RWPE2 (cell line): ENCODE results near the gene RNFT2.

Source experiments
- ATAC-seq: fragments of 200-7000 bp; cut with Tn5 transposase; 3 replicates; pipeline ENCODE4 v1.9.1; 2021; ENCODE audit warnings: low read depth
- DNase-seq: peaks from one replicate; pipeline ENCODE4 v3.0.0-alpha.2; 2020; ENCODE audit warnings: low spot score
- H3K27ac ChIP-seq: fragments of 450-650 bp; 2 replicates; pipeline ENCODE4 v1.5.1; 2017; ENCODE audit warnings: mild to moderate bottlenecking; ENCODE audit not compliant: poor library complexity, severe bottlenecking
- H3K27me3 ChIP-seq: fragments of 250-450 bp; sonication (Bioruptor Pico); 2 replicates; pipeline ENCODE4 v1.5.1; 2021; ENCODE audit warnings: mild to moderate bottlenecking, moderate library complexity; ENCODE audit not compliant: insufficient read depth, poor library complexity, severe bottlenecking
- H3K36me3 ChIP-seq: fragments of 250-450 bp; sonication (Bioruptor Pico); 2 replicates; pipeline ENCODE4 v1.5.1; 2020; ENCODE audit warnings: low read depth, mild to moderate bottlenecking, moderate library complexity
- H3K4me1 ChIP-seq: fragments of 250-450 bp; sonication (Bioruptor Pico); 2 replicates; pipeline ENCODE4 v1.5.1; 2021; ENCODE audit warnings: mild to moderate bottlenecking, moderate library complexity; ENCODE audit not compliant: insufficient read depth, poor library complexity, severe bottlenecking
- H3K4me3 ChIP-seq: fragments of 250-450 bp; sonication (Bioruptor Pico); 2 replicates; pipeline ENCODE4 v1.5.1; 2021; ENCODE audit warnings: mild to moderate bottlenecking, moderate library complexity; ENCODE audit not compliant: severe bottlenecking
- H3K9me3 ChIP-seq: fragments of 250-450 bp; sonication (Bioruptor Pico); 2 replicates; pipeline ENCODE4 v1.5.1; 2021; ENCODE audit warnings: mild to moderate bottlenecking, moderate library complexity; ENCODE audit not compliant: severe bottlenecking
- TF ChIP-seq, protein P1 (sequence below): fragments of 450-650 bp; IDR thresholded peaks from one replicate; pipeline ENCODE4 v1.5.1; 2017; ENCODE audit warnings: mild to moderate bottlenecking, moderate library complexity; ENCODE audit not compliant: poor library complexity, severe bottlenecking

The RNFT2 gene

GRCh38 chr12:116837097-116837496 lies 99.0 kb downstream of the RNFT2 start:
- no peak overlapping the region for H3K4me3 ChIP-seq
- H3K27me3 ChIP-seq, result no peaks in the 10 kb centered on the region
- H3K27ac ChIP-seq, result no peak overlapping the region
- DNase-seq (no peak), ATAC-seq (no peak)
- H3K9me3 ChIP-seq, result no peaks in the 10 kb centered on the region
- no peaks in the 10 kb centered on the region for H3K4me1 ChIP-seq
- H3K36me3 ChIP-seq, result no peaks in the 10 kb centered on the region
- TF ChIP-seq, protein P1, sequence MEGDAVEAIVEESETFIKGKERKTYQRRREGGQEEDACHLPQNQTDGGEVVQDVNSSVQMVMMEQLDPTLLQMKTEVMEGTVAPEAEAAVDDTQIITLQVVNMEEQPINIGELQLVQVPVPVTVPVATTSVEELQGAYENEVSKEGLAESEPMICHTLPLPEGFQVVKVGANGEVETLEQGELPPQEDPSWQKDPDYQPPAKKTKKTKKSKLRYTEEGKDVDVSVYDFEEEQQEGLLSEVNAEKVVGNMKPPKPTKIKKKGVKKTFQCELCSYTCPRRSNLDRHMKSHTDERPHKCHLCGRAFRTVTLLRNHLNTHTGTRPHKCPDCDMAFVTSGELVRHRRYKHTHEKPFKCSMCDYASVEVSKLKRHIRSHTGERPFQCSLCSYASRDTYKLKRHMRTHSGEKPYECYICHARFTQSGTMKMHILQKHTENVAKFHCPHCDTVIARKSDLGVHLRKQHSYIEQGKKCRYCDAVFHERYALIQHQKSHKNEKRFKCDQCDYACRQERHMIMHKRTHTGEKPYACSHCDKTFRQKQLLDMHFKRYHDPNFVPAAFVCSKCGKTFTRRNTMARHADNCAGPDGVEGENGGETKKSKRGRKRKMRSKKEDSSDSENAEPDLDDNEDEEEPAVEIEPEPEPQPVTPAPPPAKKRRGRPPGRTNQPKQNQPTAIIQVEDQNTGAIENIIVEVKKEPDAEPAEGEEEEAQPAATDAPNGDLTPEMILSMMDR, result no peak

DNA sequence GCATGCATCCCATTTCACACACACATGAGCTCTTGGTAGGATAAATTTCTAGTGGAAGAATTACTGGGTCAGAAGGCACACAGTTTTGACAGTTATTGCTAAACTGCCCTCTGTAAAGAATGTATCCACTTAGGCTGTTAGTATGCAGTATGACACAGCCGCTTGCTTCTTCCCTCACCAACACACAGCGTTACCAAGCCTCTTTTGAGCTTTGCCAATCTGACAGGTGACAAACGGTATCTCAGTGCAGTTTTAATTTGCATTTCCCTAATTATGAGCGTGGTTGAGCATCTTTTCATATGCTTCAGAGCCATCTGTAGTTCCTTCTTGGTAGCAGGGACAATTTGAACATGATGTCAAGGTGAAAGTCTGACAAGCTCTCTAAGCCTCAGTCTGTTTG lies 100.2 kb downstream of the RNFT2 start:
- H3K4me1 ChIP-seq, result no peaks in the 10 kb centered on the region
- no peak for ATAC-seq
- no peak for DNase-seq
- H3K27me3 ChIP-seq, result no peaks in the 10 kb centered on the region
- TF ChIP-seq, protein P1, result no peak
- H3K36me3 ChIP-seq, result no peaks in the 10 kb centered on the region
- no peak overlapping the region for H3K27ac ChIP-seq
- H3K4me3 ChIP-seq, result no peak overlapping the region
- no peaks in the 10 kb centered on the region for H3K9me3 ChIP-seq

GRCh38 chr12:116839287-116839830 lies 101.2 kb downstream of the RNFT2 start:
- Histone ChIP-seq H3K36me3 (no peaks in the 10 kb centered on the region), H3K27me3 (no peaks in the 10 kb centered on the region), H3K4me3 (no peak overlapping the region), H3K27ac (no peak overlapping the region), H3K9me3 (no peaks in the 10 kb centered on the region), H3K4me1 (no peaks in the 10 kb centered on the region)
- DNase-seq (no peak), ATAC-seq (no peak)
- TF ChIP-seq, protein P1, result no peak

GRCh38 chr12:116843085-116843484 lies 105.0 kb downstream of the RNFT2 start:
- Histone ChIP-seq H3K36me3 (no peaks in the 10 kb centered on the region), H3K4me3 (no peak overlapping the region), H3K27ac (no peak overlapping the region), H3K27me3 (no peaks in the 10 kb centered on the region), H3K9me3 (no peaks in the 10 kb centered on the region), H3K4me1 (no peaks in the 10 kb centered on the region)
- DNase-seq (no peak), ATAC-seq (no peak)
- TF ChIP-seq, protein P1, result no peak

- ATAC-seq (no peak), DNase-seq (no peak)
- no peaks in the 10 kb centered on the region for H3K36me3 ChIP-seq
- no peak overlapping the region for H3K4me3 ChIP-seq
- H3K9me3 ChIP-seq, result no peaks in the 10 kb centered on the region
- no peak overlapping the region for H3K27ac ChIP-seq
- no peaks in the 10 kb centered on the region for H3K4me1 ChIP-seq
- TF ChIP-seq, protein P1, result no peak
- H3K27me3 ChIP-seq, result no peaks in the 10 kb centered on the region
These were observed 111.1 kb downstream of the RNFT2 start for GRCh38 chr12:116849216-116849615.
